IPS-18c (cell line): Measurements from ENCODE around the gene SENP3.

ENCODE experiments used
- H3K4me3 ChIP-seq: 2 replicates; pipeline ENCODE4 v1.7.0; 2013; ENCODE audit warnings: low read depth, mild to moderate bottlenecking, low read length, moderate library complexity; ENCODE audit not compliant: insufficient read depth
- H3K9me3 ChIP-seq: one replicate; pipeline ENCODE4 v1.6.1; 2013; ENCODE audit warnings: mild to moderate bottlenecking, low read length, moderate library complexity; ENCODE audit not compliant: control insufficient read depth, insufficient read depth

SENP3 gene

GRCh38 chr17:7551396-7551795 is 10.3 kb upstream of the SENP3 start:
- Histone ChIP-seq H3K9me3 (no peaks in the 10 kb centered on the region), H3K4me3 (no peak overlapping the region)

DNA sequence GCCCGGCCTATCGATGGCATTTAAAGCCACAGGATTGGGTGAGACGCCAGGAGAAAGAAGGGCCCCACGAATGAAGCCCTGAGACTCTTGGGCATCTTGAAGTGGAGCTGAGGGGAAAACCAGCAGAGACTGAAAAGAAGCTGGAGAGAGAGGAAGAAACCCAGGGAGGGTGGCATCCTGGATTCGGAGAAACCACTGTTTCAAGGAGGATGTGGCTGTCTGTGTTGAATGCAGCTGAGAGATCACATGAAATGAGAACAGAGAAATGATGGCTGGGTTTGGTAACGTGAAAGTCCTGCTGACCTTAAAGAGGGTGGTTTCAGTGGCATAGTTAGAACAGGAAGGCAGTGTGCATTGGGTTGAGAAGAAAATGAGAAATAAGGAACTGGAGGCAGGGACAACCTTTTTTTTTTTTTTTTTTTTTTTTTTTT is 9.1 kb upstream of the SENP3 start:
- no peaks in the 10 kb centered on the region for H3K9me3 ChIP-seq
- no peak overlapping the region for H3K4me3 ChIP-seq

GRCh38 chr17:7553356-7553755 is 8.4 kb upstream of the SENP3 start:
- no peak overlapping the region for H3K4me3 ChIP-seq

GRCh38 chr17:7555320-7555948 is 6.3 kb upstream of the SENP3 start:
- Histone ChIP-seq H3K9me3 (no peaks in the 10 kb centered on the region), H3K4me3 (no peak overlapping the region)

More at GRCh38 chr17:7553356-7553755, 8.4 kb upstream of the SENP3 start:
- no peaks in the 10 kb centered on the region for H3K9me3 ChIP-seq

DNA sequence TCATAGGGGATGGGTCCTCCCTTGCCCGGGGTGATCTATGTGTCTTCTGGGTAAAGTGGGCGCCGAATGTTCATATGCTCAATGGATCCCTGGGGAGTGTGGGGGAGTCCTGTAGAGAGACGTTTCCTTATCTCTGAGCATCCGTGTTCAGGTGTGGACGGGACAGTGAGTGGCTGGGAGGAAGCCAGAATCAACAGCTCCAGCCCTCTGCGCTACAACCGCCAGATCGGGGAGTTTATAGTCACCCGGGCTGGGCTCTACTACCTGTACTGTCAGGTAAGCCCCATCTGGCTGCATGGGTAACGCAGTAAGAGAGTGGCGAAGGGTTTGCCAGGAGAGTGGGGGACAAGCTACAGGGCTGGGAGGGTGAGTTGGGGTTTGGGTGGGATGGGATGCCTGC is 5.1 kb upstream of the SENP3 start:
- Histone ChIP-seq H3K4me3 (no peak overlapping the region), H3K9me3 (no peaks in the 10 kb centered on the region)

- no peak overlapping the region; the same call in 1 of the 2 replicates for H3K4me3 ChIP-seq
- H3K9me3 ChIP-seq: no peaks in the 10 kb centered on the region
Measured at GRCh38 chr17:7557147-7557764, 4.5 kb upstream of the SENP3 start.

DNA sequence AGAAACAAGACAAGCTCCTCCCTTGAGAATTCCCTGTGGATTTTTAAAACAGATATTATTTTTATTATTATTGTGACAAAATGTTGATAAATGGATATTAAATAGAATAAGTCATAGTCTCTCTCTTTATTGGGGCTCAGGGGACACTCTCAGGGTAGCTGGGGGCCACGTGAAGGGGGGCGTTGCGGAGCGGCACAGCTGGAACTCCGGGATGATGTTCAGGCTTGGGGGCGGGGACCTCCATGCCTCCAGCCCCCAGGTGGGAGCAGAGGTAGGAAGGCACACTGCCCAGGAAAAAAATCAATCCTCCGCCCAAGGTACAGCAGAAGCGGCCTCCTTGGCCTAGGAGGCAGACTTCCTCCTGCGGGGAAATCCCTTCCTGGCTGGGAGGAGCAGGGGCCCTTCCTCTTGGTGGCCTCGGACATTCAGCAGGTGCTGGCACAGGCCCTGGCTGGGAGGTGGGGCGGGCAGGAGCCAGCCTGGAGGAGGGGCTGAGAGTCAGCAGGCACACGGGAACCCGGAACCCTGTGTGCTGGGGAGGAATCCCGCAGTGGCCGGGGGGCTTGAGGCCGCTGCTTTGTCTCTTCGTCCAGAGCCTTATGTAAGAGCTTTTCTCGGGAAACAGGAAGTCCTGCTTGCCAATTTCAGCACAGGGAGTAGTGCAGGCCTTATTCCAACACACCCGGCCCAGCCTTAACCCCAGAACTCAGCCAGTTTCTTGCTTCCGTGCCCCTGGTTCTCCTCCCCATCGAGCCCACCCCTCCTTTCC is 3.8 kb upstream of the SENP3 start:
- no peaks in the 10 kb centered on the region for H3K9me3 ChIP-seq
- peak overlapping the region; percentile 28; the same call in 1 of the 2 replicates for H3K4me3 ChIP-seq

DNA sequence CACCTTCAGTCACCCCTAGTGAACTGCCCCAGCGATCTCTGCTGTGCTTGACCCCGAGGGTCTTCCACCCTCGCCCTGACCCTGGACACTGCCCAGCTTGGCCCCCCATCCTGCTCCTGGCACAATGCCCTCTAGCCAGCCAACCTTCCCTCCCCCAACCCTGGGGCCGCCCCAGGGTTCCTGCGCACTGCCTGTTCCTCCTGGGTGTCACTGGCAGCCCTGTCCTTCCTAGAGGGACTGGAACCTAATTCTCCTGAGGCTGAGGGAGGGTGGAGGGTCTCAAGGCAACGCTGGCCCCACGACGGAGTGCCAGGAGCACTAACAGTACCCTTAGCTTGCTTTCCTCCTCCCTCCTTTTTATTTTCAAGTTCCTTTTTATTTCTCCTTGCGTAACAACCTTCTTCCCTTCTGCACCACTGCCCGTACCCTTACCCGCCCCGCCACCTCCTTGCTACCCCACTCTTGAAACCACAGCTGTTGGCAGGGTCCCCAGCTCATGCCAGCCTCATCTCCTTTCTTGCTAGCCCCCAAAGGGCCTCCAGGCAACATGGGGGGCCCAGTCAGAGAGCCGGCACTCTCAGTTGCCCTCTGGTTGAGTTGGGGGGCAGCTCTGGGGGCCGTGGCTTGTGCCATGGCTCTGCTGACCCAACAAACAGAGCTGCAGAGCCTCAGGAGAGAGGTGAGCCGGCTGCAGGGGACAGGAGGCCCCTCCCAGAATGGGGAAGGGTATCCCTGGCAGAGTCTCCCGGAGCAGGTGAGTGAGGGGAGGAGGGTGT is 3.0 kb upstream of the SENP3 start, which contains the start of gene TNFSF13:
TNFSF13 (plus strand) TSS at position 207 of the 776 bp plus-strand sequence; CDS start at position 497, 290 bp downstream.
- H3K4me3 ChIP-seq: peak within 1 kb of the TSS; percentile 28
- no peaks in the 10 kb centered on the region for H3K9me3 ChIP-seq

- Histone ChIP-seq H3K4me3 (peak overlapping the region; percentile 9; the same call in 1 of the 2 replicates), H3K9me3 (no peaks in the 10 kb centered on the region)
Measured at GRCh38 chr17:7559320-7560171, 2.2 kb upstream of the SENP3 start.

DNA sequence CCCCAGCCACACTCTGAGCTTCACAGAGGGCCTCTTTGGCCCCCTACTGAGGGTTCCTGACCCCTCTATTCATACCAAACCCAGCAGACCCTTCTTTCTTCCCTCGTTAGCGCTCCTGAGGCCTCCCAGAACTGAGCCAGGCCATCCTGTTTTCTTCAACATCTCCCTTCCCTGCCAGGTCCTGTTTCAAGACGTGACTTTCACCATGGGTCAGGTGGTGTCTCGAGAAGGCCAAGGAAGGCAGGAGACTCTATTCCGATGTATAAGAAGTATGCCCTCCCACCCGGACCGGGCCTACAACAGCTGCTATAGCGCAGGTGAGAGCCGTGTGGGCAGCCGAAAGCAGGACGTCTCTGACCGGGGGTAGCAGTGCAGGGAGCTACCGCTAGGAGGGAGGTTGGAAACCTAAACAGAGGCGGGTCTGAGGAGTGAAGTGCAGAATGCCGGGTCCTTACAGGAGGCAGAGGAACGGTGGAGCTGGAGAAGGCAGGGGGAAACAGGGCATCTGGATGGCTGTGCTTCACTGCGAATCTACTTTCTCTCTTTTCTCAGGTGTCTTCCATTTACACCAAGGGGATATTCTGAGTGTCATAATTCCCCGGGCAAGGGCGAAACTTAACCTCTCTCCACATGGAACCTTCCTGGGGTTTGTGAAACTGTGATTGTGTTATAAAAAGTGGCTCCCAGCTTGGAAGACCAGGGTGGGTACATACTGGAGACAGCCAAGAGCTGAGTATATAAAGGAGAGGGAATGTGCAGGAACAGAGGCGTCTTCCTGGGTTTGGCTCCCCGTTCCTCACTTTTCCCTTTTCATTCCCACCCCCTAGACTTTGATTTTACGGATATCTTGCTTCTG is 1.3 kb upstream of the SENP3 start:
- peak overlapping the region; percentile 91; the same call in 1 of the 2 replicates for H3K4me3 ChIP-seq
- H3K9me3 ChIP-seq: no peaks in the 10 kb centered on the region

DNA sequence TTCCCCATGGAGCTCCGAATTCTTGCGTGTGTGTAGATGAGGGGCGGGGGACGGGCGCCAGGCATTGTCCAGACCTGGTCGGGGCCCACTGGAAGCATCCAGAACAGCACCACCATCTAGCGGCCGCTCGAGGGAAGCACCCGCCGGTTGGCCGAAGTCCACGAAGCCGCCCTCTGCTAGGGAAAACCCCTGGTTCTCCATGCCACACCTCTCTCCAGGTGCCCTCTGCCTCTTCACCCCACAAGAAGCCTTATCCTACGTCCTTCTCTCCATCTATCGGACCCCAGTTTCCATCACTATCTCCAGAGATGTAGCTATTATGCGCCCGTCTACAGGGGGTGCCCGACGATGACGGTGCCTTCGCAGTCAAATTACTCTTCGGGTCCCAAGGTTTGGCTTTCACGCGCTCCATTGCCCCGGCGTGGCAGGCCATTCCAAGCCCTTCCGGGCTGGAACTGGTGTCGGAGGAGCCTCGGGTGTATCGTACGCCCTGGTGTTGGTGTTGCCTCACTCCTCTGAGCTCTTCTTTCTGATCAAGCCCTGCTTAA is 617 bp upstream of the SENP3 start:
- H3K9me3 ChIP-seq: no peaks in the 10 kb centered on the region
- H3K4me3 ChIP-seq: peak overlapping the region; percentile 91

DNA sequence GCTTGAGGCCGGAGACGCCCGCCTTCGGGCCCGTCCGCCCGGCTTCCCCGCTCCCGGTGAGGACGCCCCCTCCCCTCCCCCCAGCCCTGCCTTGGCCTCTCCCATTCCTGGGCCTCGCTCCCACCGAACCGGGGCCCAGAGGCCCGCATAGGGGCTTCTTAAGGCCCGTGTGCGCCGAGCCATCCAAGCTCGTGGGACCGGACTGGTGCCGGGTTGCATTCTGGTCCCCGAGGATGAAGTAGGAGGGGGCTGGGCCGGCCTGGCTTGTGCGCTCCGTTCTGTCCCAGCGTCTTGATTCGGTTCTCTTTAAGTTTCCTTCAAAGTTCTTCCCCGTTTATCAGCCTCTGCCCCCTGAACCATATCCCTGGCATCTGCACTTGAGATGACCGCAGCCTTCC is 488 bp downstream of the SENP3 start:
- peak overlapping the region; percentile 91 for H3K4me3 ChIP-seq
- H3K9me3 ChIP-seq: no peaks in the 10 kb centered on the region

DNA sequence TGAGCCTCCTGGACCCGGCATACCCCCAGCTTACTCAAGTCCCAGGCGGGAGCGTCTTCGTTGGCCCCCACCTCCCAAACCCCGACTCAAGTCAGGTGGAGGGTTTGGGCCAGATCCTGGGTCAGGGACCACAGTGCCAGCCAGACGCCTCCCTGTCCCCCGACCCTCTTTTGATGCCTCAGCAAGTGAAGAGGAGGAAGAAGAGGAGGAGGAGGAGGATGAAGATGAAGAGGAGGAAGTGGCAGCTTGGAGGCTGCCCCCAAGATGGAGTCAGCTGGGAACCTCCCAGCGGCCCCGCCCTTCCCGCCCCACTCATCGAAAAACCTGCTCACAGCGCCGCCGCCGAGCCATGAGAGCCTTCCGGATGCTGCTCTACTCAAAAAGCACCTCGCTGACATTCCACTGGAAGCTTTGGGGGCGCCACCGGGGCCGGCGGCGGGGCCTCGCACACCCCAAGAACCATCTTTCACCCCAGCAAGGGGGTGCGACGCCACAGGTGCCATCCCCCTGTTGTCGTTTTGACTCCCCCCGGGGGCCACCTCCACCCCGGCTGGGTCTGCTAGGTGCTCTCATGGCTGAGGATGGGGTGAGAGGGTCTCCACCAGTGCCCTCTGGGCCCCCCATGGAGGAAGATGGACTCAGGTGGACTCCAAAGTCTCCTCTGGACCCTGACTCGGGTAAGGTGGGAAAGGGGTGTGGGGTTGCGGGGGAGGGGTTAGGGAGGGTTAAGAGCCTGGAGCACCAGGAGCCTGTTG is 1.6 kb downstream of the SENP3 start:
- H3K9me3 ChIP-seq: no peaks in the 10 kb centered on the region
- no peak overlapping the region; the same call in 1 of the 2 replicates for H3K4me3 ChIP-seq

GRCh38 chr17:7569571-7569970 is 7.9 kb downstream of the SENP3 start:
- H3K4me3 ChIP-seq: no peak overlapping the region
- no peaks in the 10 kb centered on the region for H3K9me3 ChIP-seq

GRCh38 chr17:7570351-7570750 is 8.6 kb downstream of the SENP3 start:
- H3K9me3 ChIP-seq: no peaks in the 10 kb centered on the region
- H3K4me3 ChIP-seq: no peak overlapping the region
